NCI-H1417 treated with DMSO at 0.1 percent for 48 hours (cell line): ENCODE data around the gene ANKS1A.

Experiments used
- DNase-seq: peaks from one replicate; lab custom pipeline; 2025; lab: John Stamatoyannopoulos, UW

Gene ANKS1A

GRCh38 chr6:35057449-35058357 is 168.6 kb downstream of the ANKS1A start:
- no peak for DNase-seq

- no peak for DNase-seq
These were observed 169.3 kb downstream of the ANKS1A start for GRCh38 chr6:35058358-35058675.

- no peak for DNase-seq
These were observed 169.9 kb downstream of the ANKS1A start for GRCh38 chr6:35058865-35059522.

- DNase-seq = no peak
These were observed 170.7 kb downstream of the ANKS1A start for GRCh38 chr6:35059596-35060345.

- DNase-seq = no peak
These were observed 172.1 kb downstream of the ANKS1A start for GRCh38 chr6:35061102-35061615.

- DNase-seq = no peak
These were observed 172.8 kb downstream of the ANKS1A start for GRCh38 chr6:35061651-35062410.

- DNase-seq = no peak
These were observed 173.9 kb downstream of the ANKS1A start for GRCh38 chr6:35062676-35063574.

GRCh38 chr6:35063701-35064280 is 174.7 kb downstream of the ANKS1A start:
- DNase-seq = no peak

- DNase-seq = no peak
These were observed 175.2 kb downstream of the ANKS1A start for GRCh38 chr6:35064290-35064689.

GRCh38 chr6:35064757-35065440 is 175.8 kb downstream of the ANKS1A start:
- no peak for DNase-seq

GRCh38 chr6:35065441-35065800 is 176.4 kb downstream of the ANKS1A start:
- no peak for DNase-seq

- no peak for DNase-seq
These were observed 176.8 kb downstream of the ANKS1A start for GRCh38 chr6:35065870-35066269.

GRCh38 chr6:35067234-35067633 is 178.2 kb downstream of the ANKS1A start:
- DNase-seq = no peak

- no peak for DNase-seq
These were observed 179.2 kb downstream of the ANKS1A start for GRCh38 chr6:35068206-35068605.

- DNase-seq = no peak
These were observed 179.6 kb downstream of the ANKS1A start for GRCh38 chr6:35068644-35069043.

- no peak for DNase-seq
These were observed 180.2 kb downstream of the ANKS1A start for GRCh38 chr6:35069262-35069661.

- DNase-seq = no peak
These were observed 181.1 kb downstream of the ANKS1A start for GRCh38 chr6:35070111-35070510.

- DNase-seq = no peak
These were observed 182.4 kb downstream of the ANKS1A start for GRCh38 chr6:35071347-35071994.

- DNase-seq = no peak
These were observed 183.1 kb downstream of the ANKS1A start for GRCh38 chr6:35072051-35072697.
